Tongue (tissue), 3 donors: Measurements from ENCODE around the gene NPC1. TPM values are rescaled to one million over a fixed set of nuclear protein-coding genes. Genes with fewer than 3 reads are reported as not detected.

Source experiments
- DNase-seq: peaks from one replicate; pipeline ENCODE4 v3.0.0-alpha.2; 2015
- small RNA-seq: library from RNA; depleted of rRNA; stranded (forward); fragments of <200 nt; gene quantifications from one replicate; pipeline ENCODE3, GENCODE V24; 2014; ENCODE audit warnings: low replicate concordance
- total RNA-seq: library from RNA; depleted of rRNA; stranded (reverse); fragments of >200 nt; gene quantifications from one replicate; pipeline ENCODE4 v1.2.3, GENCODE V29; 2014

The NPC1 gene
- total RNA-seq, 1 donor from 2014 or later, result 30.4 TPM

GRCh38 chr18:23484561-23485182 is 101.6 kb downstream of the NPC1 start:
- peak; percentile 21 for DNase-seq

Small RNA genes within 50 kb of the gene (small RNA-seq; reads per million reads assigned to genes)
- gene AC026634.1, result not detected
- not detected for gene RF00019

Other genes with a start within 250 kb of the NPC1 start
- gene RIOK3, start 133.2 kb downstream of the NPC1 start, total RNA-seq, result 93.3 TPM
- 10.4 TPM for gene RMC1, start 83.0 kb downstream of the NPC1 start, total RNA-seq
- 9.2 TPM for gene ANKRD29, start 76.4 kb upstream of the NPC1 start, total RNA-seq
- gene LAMA3, start 102.9 kb upstream of the NPC1 start, total RNA-seq, result 37.0 TPM